Myocyte (in vitro differentiated cells): Measurements from ENCODE around the gene GABRB1. TPM values are rescaled to one million over a fixed set of nuclear protein-coding genes. Genes with fewer than 3 reads are reported as not detected.

Source experiments
- DNase-seq: peaks from one replicate; pipeline ENCODE4 v3.0.0-alpha.2; 2012; ENCODE audit warnings: low read depth
- total RNA-seq: library from RNA; depleted of rRNA; stranded (reverse); fragments of >200 nt; gene quantifications from 2 replicates; pipeline ENCODE4 v1.2.3, GENCODE V29; 2014

The GABRB1 gene
- total RNA-seq, 1 donor from 2014 or later, result not detected

- no peak for DNase-seq
Measured at GRCh38 chr4:47381172-47381571, 349.8 kb downstream of the GABRB1 start.

GRCh38 chr4:47382846-47383360 lies 351.5 kb downstream of the GABRB1 start:
- DNase-seq, result no peak

GRCh38 chr4:47383829-47384427 lies 352.6 kb downstream of the GABRB1 start:
- DNase-seq, result peak; percentile 38

- no peak for DNase-seq
Measured at GRCh38 chr4:47386146-47386545, 354.8 kb downstream of the GABRB1 start.

- DNase-seq, result peak; percentile 7
Measured at GRCh38 chr4:47386561-47387235, 355.3 kb downstream of the GABRB1 start.

GRCh38 chr4:47390428-47391125 lies 359.2 kb downstream of the GABRB1 start:
- no peak for DNase-seq

- DNase-seq, result no peak
Measured at GRCh38 chr4:47391256-47391655, 359.9 kb downstream of the GABRB1 start.

- no peak for DNase-seq
Measured at GRCh38 chr4:47406408-47406807, 375.0 kb downstream of the GABRB1 start.

- DNase-seq, result peak; percentile 9
Measured at GRCh38 chr4:47410271-47410670, 378.9 kb downstream of the GABRB1 start.

GRCh38 chr4:47413521-47413920 lies 382.2 kb downstream of the GABRB1 start:
- DNase-seq, result peak; percentile 6

GRCh38 chr4:47415719-47416118 lies 384.4 kb downstream of the GABRB1 start:
- DNase-seq, result no peak

- no peak for DNase-seq
Measured at GRCh38 chr4:47418147-47418546, 386.8 kb downstream of the GABRB1 start.

GRCh38 chr4:47419296-47419695 lies 387.9 kb downstream of the GABRB1 start:
- DNase-seq, result no peak

GRCh38 chr4:47425628-47426027 lies 394.3 kb downstream of the GABRB1 start:
- no peak for DNase-seq

GRCh38 chr4:47427935-47428334 lies 396.6 kb downstream of the GABRB1 start:
- no peak for DNase-seq

GRCh38 chr4:47432749-47433148 lies 401.4 kb downstream of the GABRB1 start:
- DNase-seq, result no peak

- DNase-seq, result no peak
Measured at GRCh38 chr4:47434931-47435330, 403.6 kb downstream of the GABRB1 start.

- DNase-seq, result no peak
Measured at GRCh38 chr4:47442980-47443379, 411.6 kb downstream of the GABRB1 start.

GRCh38 chr4:47444031-47444430 lies 412.7 kb downstream of the GABRB1 start:
- no peak for DNase-seq

GRCh38 chr4:47451657-47452056 lies 420.3 kb downstream of the GABRB1 start:
- DNase-seq, result peak; percentile 6

- no peak for DNase-seq
Measured at GRCh38 chr4:47462799-47463234, 431.4 kb downstream of the GABRB1 start.
